ENCODE data around the gene MRI1. TPM values are rescaled to one million over a fixed set of nuclear protein-coding genes. Genes with fewer than 3 reads are reported as not detected.
"Not testable (repeated sequence)": the region's sequence is repeated elsewhere in the genome, so short reads cannot be mapped to it uniquely, and the experiment has no call there.

The MRI1 gene
- total RNA-seq, 4 donors from 2014 or later = 51.5 to 122 (median 69.6) TPM

DNA sequence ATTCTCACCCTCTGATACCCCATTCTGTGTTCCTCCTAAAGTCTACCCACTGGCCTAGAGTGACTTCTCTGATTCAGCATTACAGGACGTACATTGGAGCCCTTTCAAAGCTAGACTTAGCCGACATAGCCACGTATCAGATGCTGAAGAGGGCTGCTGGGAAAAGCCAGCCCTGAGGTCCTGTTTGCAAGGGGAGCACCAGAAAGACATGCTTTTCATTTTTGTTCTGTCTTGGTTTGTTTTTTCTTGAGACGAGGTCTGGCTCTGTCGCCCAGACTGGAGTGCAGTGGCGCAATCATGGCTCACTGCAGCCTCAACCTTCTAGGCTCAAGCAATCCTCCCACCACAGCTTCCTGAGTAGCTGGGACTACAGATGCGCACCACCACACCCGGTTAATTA is 24.7 kb downstream of the MRI1 start:
- 48% methylated on average over 8 of the region's 8 CpGs for WGBS
- H3K36me3 ChIP-seq = no peaks in the 10 kb centered on the region
- DNase-seq (ENCODE audit: low spot score in 2 of 2) = no peak
- TF ChIP-seq POLR2A (IDR thresholded peaks at IDR 0.05) (no peak), POLR2AphosphoS5 (IDR thresholded peaks at IDR 0.05) (no peak), EP300 (IDR thresholded peaks at IDR 0.05) (no peak)
- TF ChIP-seq, protein P1, sequence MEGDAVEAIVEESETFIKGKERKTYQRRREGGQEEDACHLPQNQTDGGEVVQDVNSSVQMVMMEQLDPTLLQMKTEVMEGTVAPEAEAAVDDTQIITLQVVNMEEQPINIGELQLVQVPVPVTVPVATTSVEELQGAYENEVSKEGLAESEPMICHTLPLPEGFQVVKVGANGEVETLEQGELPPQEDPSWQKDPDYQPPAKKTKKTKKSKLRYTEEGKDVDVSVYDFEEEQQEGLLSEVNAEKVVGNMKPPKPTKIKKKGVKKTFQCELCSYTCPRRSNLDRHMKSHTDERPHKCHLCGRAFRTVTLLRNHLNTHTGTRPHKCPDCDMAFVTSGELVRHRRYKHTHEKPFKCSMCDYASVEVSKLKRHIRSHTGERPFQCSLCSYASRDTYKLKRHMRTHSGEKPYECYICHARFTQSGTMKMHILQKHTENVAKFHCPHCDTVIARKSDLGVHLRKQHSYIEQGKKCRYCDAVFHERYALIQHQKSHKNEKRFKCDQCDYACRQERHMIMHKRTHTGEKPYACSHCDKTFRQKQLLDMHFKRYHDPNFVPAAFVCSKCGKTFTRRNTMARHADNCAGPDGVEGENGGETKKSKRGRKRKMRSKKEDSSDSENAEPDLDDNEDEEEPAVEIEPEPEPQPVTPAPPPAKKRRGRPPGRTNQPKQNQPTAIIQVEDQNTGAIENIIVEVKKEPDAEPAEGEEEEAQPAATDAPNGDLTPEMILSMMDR (IDR thresholded peaks at IDR 0.05) = no peak
- H3K4me3 ChIP-seq = no peak overlapping the region
- H3K27me3 ChIP-seq = no peaks in the 10 kb centered on the region
- H3K27ac ChIP-seq = peak overlapping the region; percentile 75
- H3K4me1 ChIP-seq = peaks cover 38% of the 10 kb centered on the region
- no peaks in the 10 kb centered on the region for H3K9me3 ChIP-seq

DNA sequence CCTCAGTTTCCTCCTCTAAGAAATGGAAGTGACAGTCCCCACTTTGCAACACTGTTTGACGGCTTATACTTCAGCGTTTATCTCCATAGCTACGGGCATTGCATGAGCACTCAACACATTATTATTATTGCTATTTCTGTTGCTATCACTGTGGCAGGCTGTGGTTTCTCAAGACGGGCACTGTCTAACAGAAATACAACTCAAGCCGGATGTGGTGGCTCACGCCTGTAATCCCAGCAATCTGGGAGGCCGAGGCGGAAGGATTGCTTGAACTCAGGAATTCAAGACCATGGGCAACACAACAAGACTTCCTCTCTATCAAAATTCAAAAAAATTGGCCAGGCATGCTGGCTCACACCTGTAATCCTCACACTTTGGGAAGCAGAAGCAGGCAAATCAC is 26.0 kb downstream of the MRI1 start:
- Histone ChIP-seq H3K4me1 (peaks cover 36% of the 10 kb centered on the region), H3K27ac (no peak overlapping the region), H3K9me3 (no peaks in the 10 kb centered on the region), H3K36me3 (no peaks in the 10 kb centered on the region), H3K4me3 (no peak overlapping the region), H3K27me3 (no peaks in the 10 kb centered on the region)
- 70% methylated on average over 8 of the region's 8 CpGs for WGBS
- TF ChIP-seq EP300 (IDR thresholded peaks at IDR 0.05) (no peak), POLR2A (IDR thresholded peaks at IDR 0.05) (no peak), POLR2AphosphoS5 (IDR thresholded peaks at IDR 0.05) (no peak)
- TF ChIP-seq, protein P1 (IDR thresholded peaks at IDR 0.05) = no peak
- no peak for DNase-seq (ENCODE audit: low spot score in 2 of 2)

DNA sequence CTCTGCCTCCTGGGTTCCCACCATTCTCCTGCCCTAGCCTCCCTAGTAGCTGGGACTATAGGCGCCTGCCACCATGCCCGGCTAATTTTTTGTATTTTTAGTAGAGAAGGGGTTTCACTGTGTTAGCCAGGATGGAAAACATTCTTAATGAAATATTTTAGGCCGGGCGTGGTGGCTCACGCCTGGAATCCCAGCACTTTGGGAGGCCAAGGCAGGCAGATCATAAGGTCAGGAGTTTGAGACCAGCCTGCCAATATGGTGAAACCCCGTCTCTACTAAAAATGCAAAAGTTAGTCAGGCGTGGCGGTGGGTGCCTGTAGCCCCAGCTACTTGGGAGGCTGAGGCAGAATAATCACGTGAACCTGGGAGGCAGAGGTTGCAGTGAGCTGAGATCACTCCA is 29.0 kb downstream of the MRI1 start:
- not testable (repeated sequence) for DNase-seq (ENCODE audit: low spot score in 2 of 2); H3K27me3 ChIP-seq; H3K36me3 ChIP-seq; H3K4me3 ChIP-seq; H3K9me3 ChIP-seq
- WGBS = 81% methylated on average over 9 of the region's 9 CpGs
- Histone ChIP-seq H3K4me1 (peaks cover 47% of the 10 kb centered on the region), H3K27ac (peak overlapping the region; percentile 54)

DNA sequence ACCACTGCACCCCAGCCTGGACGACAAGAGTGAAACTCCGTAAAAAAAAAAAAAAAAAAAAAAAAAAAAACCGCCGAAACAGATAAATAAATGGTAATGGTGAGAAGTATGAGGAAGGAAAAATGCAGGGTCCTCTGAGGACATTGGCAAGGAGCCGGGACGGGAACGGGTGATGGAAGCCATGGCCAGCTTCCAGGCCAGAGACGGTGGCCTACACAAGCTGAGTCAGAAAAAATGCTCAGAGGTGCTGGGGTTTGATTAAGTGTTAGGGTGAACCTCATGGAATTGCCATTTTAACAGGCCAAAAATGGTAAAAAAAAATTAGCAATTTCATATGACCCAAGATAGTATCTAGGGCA is 30.1 kb downstream of the MRI1 start:
- peak overlapping the region; percentile 83 for H3K27ac ChIP-seq
- no peaks in the 10 kb centered on the region for H3K36me3 ChIP-seq
- H3K4me3 ChIP-seq = peak overlapping the region; percentile 87
- WGBS = 0% methylated on average over 8 of the region's 8 CpGs
- no peaks in the 10 kb centered on the region for H3K9me3 ChIP-seq
- DNase-seq (ENCODE audit: low spot score in 2 of 2) = peak in 1 of 2 donors; percentile 89
- TF ChIP-seq EP300 (IDR thresholded peaks at IDR 0.05) = no peak
- TF ChIP-seq POLR2AphosphoS5 (IDR thresholded peaks at IDR 0.05) = peak in 1 of 3 donors; percentile 40
- H3K4me1 ChIP-seq = peaks cover 40% of the 10 kb centered on the region
- no peaks in the 10 kb centered on the region for H3K27me3 ChIP-seq

DNA sequence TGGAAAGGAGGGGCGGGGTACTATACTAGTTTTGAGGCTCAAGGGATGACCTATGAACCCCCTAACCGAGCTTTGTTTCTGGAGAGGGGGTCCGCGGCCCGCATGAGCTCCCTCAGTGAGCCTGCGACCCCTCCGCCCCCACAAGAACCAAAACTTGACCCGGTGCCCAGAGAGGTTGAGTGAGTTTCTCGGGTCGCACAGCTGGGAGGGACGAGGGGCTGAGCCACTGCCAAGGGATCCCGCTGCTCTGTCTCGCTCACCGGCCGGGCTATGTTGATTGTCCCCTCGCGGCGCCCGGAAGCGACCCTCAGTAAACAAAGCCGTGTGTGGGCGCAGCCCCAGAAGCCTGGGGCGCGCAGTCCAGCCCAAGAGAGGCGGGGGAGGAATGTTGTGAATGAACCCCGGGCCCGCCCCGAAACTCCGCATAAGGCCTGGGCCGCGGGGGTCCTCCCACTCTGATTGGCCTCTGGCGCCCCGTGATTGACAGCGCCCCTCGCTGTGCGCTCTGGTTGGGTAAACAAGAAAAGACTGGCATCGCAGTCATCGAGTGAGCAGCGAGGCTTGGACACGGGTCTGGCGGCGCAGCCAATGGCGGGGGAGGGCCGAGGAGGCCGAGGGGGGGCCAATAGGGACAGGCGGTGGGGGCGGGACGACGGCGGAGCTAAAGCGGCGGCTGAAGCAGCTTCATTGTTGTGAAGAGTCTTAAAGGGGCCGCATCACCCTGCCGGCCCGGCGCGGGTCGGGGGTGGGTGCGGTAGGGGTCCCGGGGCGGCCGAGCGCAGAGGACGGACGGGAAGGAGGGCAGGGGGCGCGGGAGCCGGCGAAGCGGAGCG is 30.7 kb downstream of the MRI1 start, which contains the start of gene ZSWIM4:
Gene ZSWIM4, plus strand, starts transcription at position 687 of the 833 bp plus-strand sequence. CDS start 206 bp downstream, outside the sequence.
- Histone ChIP-seq H3K4me1 (peaks cover 40% of the 10 kb centered on the region), H3K4me3 (peak within 1 kb of the TSS; percentile 87), H3K27me3 (no peaks in the 10 kb centered on the region), H3K9me3 (no peaks in the 10 kb centered on the region), H3K36me3 (no peaks in the 10 kb centered on the region), H3K27ac (peak within 1 kb of the TSS; percentile 83)
- WGBS = 0% methylated on average over 19 of the region's 71 CpGs
- peak; percentile 99 to 100 for DNase-seq (ENCODE audit: low spot score in 2 of 2)
- TF ChIP-seq EP300 (IDR thresholded peaks at IDR 0.05) = no peak
- peak in 1 of 2 donors; percentile 61 for TF ChIP-seq POLR2A (IDR thresholded peaks at IDR 0.05)
- TF ChIP-seq POLR2AphosphoS5 (IDR thresholded peaks at IDR 0.05) = peak in 2 of 3 donors; percentile 12 to 92
- TF ChIP-seq, protein P1 (IDR thresholded peaks at IDR 0.05) = no peak

DNA sequence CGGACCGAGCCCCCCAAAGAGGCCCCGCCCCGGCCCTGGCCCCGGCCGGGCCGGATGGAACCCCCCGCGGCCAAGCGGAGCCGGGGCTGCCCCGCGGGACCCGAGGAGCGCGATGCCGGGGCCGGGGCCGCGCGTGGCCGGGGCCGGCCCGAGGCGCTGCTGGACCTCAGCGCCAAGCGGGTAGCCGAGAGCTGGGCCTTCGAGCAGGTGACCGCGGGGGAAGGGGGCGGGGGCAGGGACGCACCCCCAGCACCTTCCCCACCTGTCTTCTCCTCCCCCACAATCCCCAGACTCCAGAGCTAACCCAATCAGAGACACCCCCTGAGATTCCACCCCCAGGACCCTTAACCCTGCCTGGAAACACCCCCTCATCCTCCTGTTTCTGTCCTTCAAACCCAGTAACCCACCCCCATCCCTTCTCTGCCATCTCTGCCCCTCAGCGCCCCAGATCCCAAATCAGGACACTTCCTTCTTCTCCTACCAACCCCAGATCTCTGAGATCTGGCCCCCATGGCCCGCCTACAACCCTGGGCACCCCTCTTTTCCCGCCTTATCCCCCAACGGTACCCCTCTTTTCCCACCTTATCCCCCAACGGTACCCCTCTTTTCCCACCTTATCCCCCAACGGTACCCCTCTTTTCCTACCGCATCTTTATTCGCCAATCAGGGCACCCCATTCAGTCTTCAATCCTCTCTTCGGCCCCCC is 31.4 kb downstream of the MRI1 start:
- 17% methylated on average over 17 of the region's 42 CpGs for WGBS
- no peaks in the 10 kb centered on the region for H3K9me3 ChIP-seq
- peaks cover 40% of the 10 kb centered on the region for H3K4me1 ChIP-seq
- H3K27ac ChIP-seq = peak overlapping the region; percentile 83
- no peaks in the 10 kb centered on the region for H3K36me3 ChIP-seq
- H3K4me3 ChIP-seq = peak overlapping the region; percentile 87
- no peak for DNase-seq (ENCODE audit: low spot score in 2 of 2)
- no peak for TF ChIP-seq POLR2AphosphoS5 (IDR thresholded peaks at IDR 0.05)
- TF ChIP-seq POLR2A (IDR thresholded peaks at IDR 0.05) = no peak
- no peak for TF ChIP-seq EP300 (IDR thresholded peaks at IDR 0.05)
- TF ChIP-seq, protein P1 (IDR thresholded peaks at IDR 0.05) = no peak
- no peaks in the 10 kb centered on the region for H3K27me3 ChIP-seq

All from suprapubic skin (tissue), 4 donors.